Measurements from ENCODE around the gene AGMO.

AGMO gene

GRCh38 chr7:15558756-15559155, 3.1 kb downstream of the AGMO start:
- DNase-seq = no peak
- H3K9me3 ChIP-seq = no peaks in the 10 kb centered on the region
- no peaks in the 10 kb centered on the region for H3K36me3 ChIP-seq
- H3K27me3 ChIP-seq = peaks cover 11% of the 10 kb centered on the region
- no peak for TF ChIP-seq CTCF (IDR thresholded peaks at IDR 0.05; ENCODE audit: low read depth, low read length)
- no peak overlapping the region for H3K4me3 ChIP-seq (ENCODE audit: low read depth, low read length)
- H3K4me1 ChIP-seq = no peaks in the 10 kb centered on the region

GRCh38 chr7:15557686-15558085, 4.1 kb downstream of the AGMO start:
- no peaks in the 10 kb centered on the region for H3K4me1 ChIP-seq
- no peaks in the 10 kb centered on the region for H3K9me3 ChIP-seq
- peaks cover 11% of the 10 kb centered on the region for H3K27me3 ChIP-seq
- TF ChIP-seq CTCF (IDR thresholded peaks at IDR 0.05; ENCODE audit: low read depth, low read length) = no peak
- H3K4me3 ChIP-seq (ENCODE audit: low read depth, low read length) = no peak overlapping the region
- no peaks in the 10 kb centered on the region for H3K36me3 ChIP-seq
- DNase-seq = no peak

- no peak overlapping the region for H3K4me3 ChIP-seq (ENCODE audit: low read depth, low read length)
- TF ChIP-seq CTCF (IDR thresholded peaks at IDR 0.05; ENCODE audit: low read depth, low read length) = no peak
- H3K36me3 ChIP-seq = no peaks in the 10 kb centered on the region
Measured at GRCh38 chr7:15557186-15557585, 4.6 kb downstream of the AGMO start.

GRCh38 chr7:15556339-15557105, 5.3 kb downstream of the AGMO start:
- no peaks in the 10 kb centered on the region for H3K4me1 ChIP-seq
- H3K9me3 ChIP-seq = no peaks in the 10 kb centered on the region
- peaks cover 11% of the 10 kb centered on the region for H3K27me3 ChIP-seq
- DNase-seq = no peak
- no peak overlapping the region for H3K4me3 ChIP-seq (ENCODE audit: low read depth, low read length)
- TF ChIP-seq CTCF (IDR thresholded peaks at IDR 0.05; ENCODE audit: low read depth, low read length) = no peak
- H3K36me3 ChIP-seq = no peaks in the 10 kb centered on the region

More at GRCh38 chr7:15557186-15557585, 4.6 kb downstream of the AGMO start:
- no peaks in the 10 kb centered on the region for H3K9me3 ChIP-seq
- no peaks in the 10 kb centered on the region for H3K4me1 ChIP-seq
- DNase-seq = no peak
- H3K27me3 ChIP-seq = peaks cover 11% of the 10 kb centered on the region

GRCh38 chr7:15555381-15555859, 6.4 kb downstream of the AGMO start:
- Histone ChIP-seq H3K4me1 (no peaks in the 10 kb centered on the region), H3K9me3 (no peaks in the 10 kb centered on the region), H3K4me3 (ENCODE audit: low read depth, low read length) (no peak overlapping the region), H3K36me3 (no peaks in the 10 kb centered on the region), H3K27me3 (peaks cover 7% of the 10 kb centered on the region; the same call in 1 of the 2 replicates)
- DNase-seq = no peak
- TF ChIP-seq CTCF (IDR thresholded peaks at IDR 0.05; ENCODE audit: low read depth, low read length) = peak; percentile 29; the same call in 1 of the 2 replicates

- H3K9me3 ChIP-seq = no peaks in the 10 kb centered on the region
- TF ChIP-seq CTCF (IDR thresholded peaks at IDR 0.05; ENCODE audit: low read depth, low read length) = no peak
- DNase-seq = no peak
- no peaks in the 10 kb centered on the region for H3K4me1 ChIP-seq
- H3K4me3 ChIP-seq (ENCODE audit: low read depth, low read length) = no peak overlapping the region
- peaks cover 7% of the 10 kb centered on the region; the same call in 1 of the 2 replicates for H3K27me3 ChIP-seq
- no peaks in the 10 kb centered on the region for H3K36me3 ChIP-seq
Measured at GRCh38 chr7:15554744-15555143, 7.1 kb downstream of the AGMO start.

Measured in BE2C (cell line).